D721Med (cell line): Measurements from ENCODE around the gene SPIRE1.

Experiments used
- DNase-seq: peaks from one replicate; pipeline ENCODE4 v3.0.0; 2011; ENCODE audit warnings: low spot score; ENCODE audit not compliant: insufficient read length
- FAIRE-seq: peaks from 2 replicates; lab custom pipeline; 2011; peaks lifted over from hg19 to GRCh38; lab: Jason Lieb, UNC
- CTCF ChIP-seq: IDR thresholded peaks from 2 replicates; pipeline ENCODE4 v1.5.1; 2012; ENCODE audit warnings: mild to moderate bottlenecking, control low read depth; ENCODE audit not compliant: insufficient read depth; ENCODE audit errors: missing control alignments

The SPIRE1 gene

DNA sequence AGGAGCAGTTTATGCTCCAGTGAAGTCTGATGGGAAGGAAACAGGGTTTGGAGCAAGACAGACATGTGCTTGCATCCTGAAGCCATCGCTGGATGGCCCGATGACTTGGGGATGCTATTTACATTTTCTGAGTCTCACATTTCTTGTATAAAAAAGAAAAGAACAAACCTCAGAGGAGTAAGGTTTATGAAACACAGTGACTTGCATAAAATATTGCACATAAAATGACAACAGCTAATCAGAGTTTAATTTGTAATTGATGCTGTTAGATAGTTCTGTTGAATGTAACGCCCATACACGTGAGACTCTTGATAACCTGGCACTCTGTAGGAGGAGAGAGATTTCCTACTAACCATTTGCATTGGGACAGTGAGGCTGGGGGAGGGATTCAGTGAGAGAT is 233.7 kb downstream of the SPIRE1 start:
- no peak for FAIRE-seq
- DNase-seq: no peak
- TF ChIP-seq CTCF: no peak

- FAIRE-seq: no peak
- DNase-seq: no peak
- no peak for TF ChIP-seq CTCF
These were observed 234.1 kb downstream of the SPIRE1 start for GRCh38 chr18:12423820-12424219.

GRCh38 chr18:12423393-12423792 is 234.5 kb downstream of the SPIRE1 start:
- no peak for FAIRE-seq

GRCh38 chr18:12422936-12423335 is 235.0 kb downstream of the SPIRE1 start:
- DNase-seq (no peak), FAIRE-seq (no peak)
- peak; percentile 92 for TF ChIP-seq CTCF

More at GRCh38 chr18:12423393-12423792, 234.5 kb downstream of the SPIRE1 start:
- no peak for TF ChIP-seq CTCF
- DNase-seq: no peak

- peak; percentile 5 for TF ChIP-seq CTCF
- DNase-seq (no peak), FAIRE-seq (no peak)
These were observed 236.2 kb downstream of the SPIRE1 start for GRCh38 chr18:12421732-12422131.

- TF ChIP-seq CTCF: no peak
- peak; percentile 64 for DNase-seq
- FAIRE-seq: no peak
These were observed 237.0 kb downstream of the SPIRE1 start for GRCh38 chr18:12420821-12421421.

DNA sequence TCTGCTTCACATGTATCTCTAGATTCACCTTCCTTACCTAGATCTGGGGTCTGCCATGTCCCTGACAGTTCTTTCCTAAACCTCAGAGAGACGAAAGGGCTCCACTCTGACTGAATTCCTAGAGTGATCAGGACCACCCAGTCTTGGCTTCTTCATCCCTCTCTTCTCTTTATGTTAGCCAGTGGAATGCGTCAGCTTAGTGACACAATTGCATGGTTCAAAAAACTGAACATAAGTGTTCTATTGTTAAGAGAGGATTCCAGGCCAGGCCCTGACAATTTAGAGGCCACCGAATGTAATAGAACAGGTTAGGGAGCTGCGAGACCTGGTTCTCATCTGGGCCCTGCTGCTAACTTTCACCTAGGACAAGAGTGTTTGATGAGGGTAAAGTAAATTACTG is 240.2 kb downstream of the SPIRE1 start:
- no peak for TF ChIP-seq CTCF
- no peak for DNase-seq
- FAIRE-seq: no peak
